ENCODE results near the gene TBC1D24.

The TBC1D24 gene

DNA sequence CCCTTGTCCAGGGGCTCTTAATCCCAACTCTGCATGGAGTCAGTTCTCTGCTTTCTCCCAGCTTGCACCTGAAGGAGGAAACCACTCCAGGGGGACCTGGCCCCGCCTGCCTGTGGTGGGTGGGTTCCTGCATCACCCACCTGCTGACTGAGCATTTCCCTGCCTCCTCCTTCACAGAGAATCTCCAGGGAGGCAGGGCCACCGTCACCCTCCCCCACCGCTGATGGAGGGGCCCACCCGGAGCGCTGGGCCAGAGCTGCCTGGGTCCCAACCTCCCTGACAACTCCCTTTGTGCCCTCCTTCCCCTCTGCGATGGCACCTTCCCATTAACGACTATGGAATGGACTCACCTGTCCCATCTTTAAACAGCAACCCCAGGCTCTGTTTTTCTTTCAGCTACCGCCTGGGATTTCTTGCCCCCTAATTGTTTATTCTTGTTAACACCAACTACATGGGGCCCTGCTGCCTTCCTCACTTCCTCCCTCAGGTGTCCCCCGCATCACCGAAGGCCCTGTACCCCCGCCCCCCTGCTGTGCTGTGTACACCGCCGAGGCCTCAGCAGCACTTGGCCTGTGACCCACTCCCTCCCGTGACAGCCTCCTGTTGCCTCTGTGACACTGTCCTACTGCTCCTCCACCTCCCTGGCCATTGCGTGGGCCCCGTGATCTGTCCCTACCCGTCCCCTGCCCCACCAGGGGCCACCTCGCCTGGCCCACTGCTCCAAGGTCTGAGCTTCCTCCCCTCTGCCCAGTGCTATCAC lies 15.9 kb upstream of the TBC1D24 start:
- no peaks in the 10 kb centered on the region for H3K27me3 ChIP-seq (ENCODE audit: control insufficient read depth in 1 of 2, insufficient read depth in 1 of 2, low read length in 2 of 2)
- peak overlapping the region; percentile 58 to 96 for H3K4me3 ChIP-seq (ENCODE audit: insufficient read depth in 1 of 2, low read depth in 1 of 2, low read length in 2 of 2)
- H3K18ac ChIP-seq (ENCODE audit: low read depth in 1 of 2, low read length in 2 of 2): peak overlapping the region; percentile 51 to 76
- H2AFZ ChIP-seq (ENCODE audit: low read depth, low read length): peak overlapping the region; percentile 80
- peak overlapping the region in 1 of 2 experiments; percentile 5 for H3K14ac ChIP-seq (ENCODE audit: low read length in 2 of 2)
- 27% methylated on average over 18 of the region's 18 CpGs for WGBS
- no peak for DNase-seq
- H3K23ac ChIP-seq (ENCODE audit: low read length in 2 of 2): peak overlapping the region in 1 of 2 experiments; percentile 57
- no peak overlapping the region for H2BK120ac ChIP-seq (ENCODE audit: low read depth, low read length)
- peaks cover 26% of the 10 kb centered on the region for H3K4me1 ChIP-seq (ENCODE audit: control insufficient read depth, insufficient read depth, low read depth, low read length)
- H2BK5ac ChIP-seq (ENCODE audit: low read depth, low read length, poor library complexity, severe bottlenecking): no peak overlapping the region
- peak overlapping the region; percentile 91 for H3K9ac ChIP-seq (ENCODE audit: low read length)
- H3K4ac ChIP-seq (ENCODE audit: low read depth in 1 of 2, low read length in 2 of 2): no peak overlapping the region
- H3K27ac ChIP-seq (ENCODE audit: low read length, poor library complexity, severe bottlenecking): no peak overlapping the region
- H2BK15ac ChIP-seq (ENCODE audit: low read depth, poor library complexity, severe bottlenecking): no peak overlapping the region
- no peak overlapping the region for H2BK12ac ChIP-seq (ENCODE audit: low read length in 2 of 2)
- no peaks in the 10 kb centered on the region for H3K9me3 ChIP-seq (ENCODE audit: control insufficient read depth, low read length)
- no peak overlapping the region for H2AK5ac ChIP-seq (ENCODE audit: low read length, severe bottlenecking)
- peak overlapping the region; percentile 57 for H4K91ac ChIP-seq (ENCODE audit: low read length)
- peaks cover 25% of the 10 kb centered on the region for H3K79me1 ChIP-seq (replicated peaks; ENCODE audit: low read length, poor library complexity, severe bottlenecking)
- H4K8ac ChIP-seq (ENCODE audit: low read length): peak overlapping the region; percentile 59
- peak overlapping the region; percentile 84 for H3K4me2 ChIP-seq (ENCODE audit: low read length, poor library complexity, severe bottlenecking)
- H3K36me3 ChIP-seq (ENCODE audit: control insufficient read depth in 1 of 2, insufficient read depth in 2 of 2, low read depth in 1 of 2, low read length in 2 of 2): peaks cover 25 to 34% of the 10 kb centered on the region in 2 experiments

DNA sequence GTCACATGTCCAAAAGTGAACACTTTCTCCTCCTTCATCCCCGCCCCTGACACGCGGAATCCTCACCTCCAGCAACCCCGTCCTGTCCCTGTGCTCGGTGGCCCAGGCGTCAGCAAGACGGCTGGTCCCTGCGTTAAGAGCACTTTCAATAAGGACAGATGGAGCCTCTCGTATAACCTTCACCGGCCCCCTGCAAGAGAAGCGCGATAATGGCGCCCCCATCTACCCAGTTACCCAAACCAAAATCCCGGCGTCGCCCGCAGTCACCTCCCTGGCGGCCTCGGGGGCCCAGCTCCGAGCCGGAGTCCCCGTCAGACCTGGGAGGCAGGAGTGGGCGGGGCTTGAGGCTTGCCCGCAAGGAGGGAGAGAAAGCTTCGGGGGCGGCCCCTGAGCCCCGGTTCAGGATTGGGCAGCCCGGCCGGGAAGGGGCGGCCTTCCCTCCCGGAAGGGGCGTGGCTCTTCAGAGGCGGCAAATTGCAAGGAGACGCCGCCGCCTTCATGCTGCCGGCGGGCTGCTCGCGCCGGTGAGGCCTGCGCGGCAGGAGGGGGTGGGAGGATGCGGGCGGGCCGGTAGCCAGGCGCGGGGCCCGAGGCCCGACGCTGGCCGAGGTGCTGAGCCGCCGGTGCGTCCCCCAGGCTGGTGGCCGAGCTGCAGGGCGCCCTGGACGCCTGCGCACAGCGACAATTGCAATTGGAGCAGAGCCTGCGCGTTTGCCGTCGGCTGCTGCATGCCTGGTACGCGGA lies 15.1 kb upstream of the TBC1D24 start, which contains the start of gene TEDC2:
Gene TEDC2 (plus strand): TSS at position 463 of the 744 bp plus-strand sequence. CDS start 36 bp downstream, at position 499.
- H3K18ac ChIP-seq (ENCODE audit: low read depth in 1 of 2, low read length in 2 of 2): peak within 1 kb of the TSS; percentile 51 to 76
- peak within 1 kb of the TSS; percentile 81 for H2AFZ ChIP-seq (ENCODE audit: low read depth, low read length)
- no peak within 1 kb of the TSS for H3K27ac ChIP-seq (ENCODE audit: low read length, poor library complexity, severe bottlenecking)
- H3K23ac ChIP-seq (ENCODE audit: low read length in 2 of 2): peak within 1 kb of the TSS in 1 of 2 experiments; percentile 57
- no peak within 1 kb of the TSS for H2BK120ac ChIP-seq (ENCODE audit: low read depth, low read length)
- H3K9ac ChIP-seq (ENCODE audit: low read length): peak within 1 kb of the TSS; percentile 91
- H2BK5ac ChIP-seq (ENCODE audit: low read depth, low read length, poor library complexity, severe bottlenecking): no peak within 1 kb of the TSS
- H2AK5ac ChIP-seq (ENCODE audit: low read length, severe bottlenecking): no peak within 1 kb of the TSS
- peak within 1 kb of the TSS; percentile 95 for H3K4me2 ChIP-seq (ENCODE audit: low read length, poor library complexity, severe bottlenecking)
- H2BK15ac ChIP-seq (ENCODE audit: low read depth, poor library complexity, severe bottlenecking): no peak within 1 kb of the TSS
- peak within 1 kb of the TSS; percentile 82 to 96 for H3K4me3 ChIP-seq (ENCODE audit: insufficient read depth in 1 of 2, low read depth in 1 of 2, low read length in 2 of 2)
- WGBS: under 1% methylated on average over 54 of the region's 66 CpGs
- H4K8ac ChIP-seq (ENCODE audit: low read length): peak within 1 kb of the TSS; percentile 59
- H3K27me3 ChIP-seq (ENCODE audit: control insufficient read depth in 1 of 2, insufficient read depth in 1 of 2, low read length in 2 of 2): no peaks in the 10 kb centered on the region
- peak within 1 kb of the TSS in 1 of 2 experiments; percentile 57 for H3K4ac ChIP-seq (ENCODE audit: low read depth in 1 of 2, low read length in 2 of 2)
- no peaks in the 10 kb centered on the region for H3K9me3 ChIP-seq (ENCODE audit: control insufficient read depth, low read length)
- peaks cover 26% of the 10 kb centered on the region for H3K4me1 ChIP-seq (ENCODE audit: control insufficient read depth, insufficient read depth, low read depth, low read length)
- no peak within 1 kb of the TSS for H2BK12ac ChIP-seq (ENCODE audit: low read length in 2 of 2)
- H3K14ac ChIP-seq (ENCODE audit: low read length in 2 of 2): peak within 1 kb of the TSS in 1 of 2 experiments; percentile 5
- DNase-seq: peak; percentile 94
- peaks cover 21% of the 10 kb centered on the region for H3K79me1 ChIP-seq (replicated peaks; ENCODE audit: low read length, poor library complexity, severe bottlenecking)
- H3K36me3 ChIP-seq (ENCODE audit: control insufficient read depth in 1 of 2, insufficient read depth in 2 of 2, low read depth in 1 of 2, low read length in 2 of 2): peaks cover 25 to 30% of the 10 kb centered on the region in 2 experiments
- H4K91ac ChIP-seq (ENCODE audit: low read length): peak within 1 kb of the TSS; percentile 57

DNA sequence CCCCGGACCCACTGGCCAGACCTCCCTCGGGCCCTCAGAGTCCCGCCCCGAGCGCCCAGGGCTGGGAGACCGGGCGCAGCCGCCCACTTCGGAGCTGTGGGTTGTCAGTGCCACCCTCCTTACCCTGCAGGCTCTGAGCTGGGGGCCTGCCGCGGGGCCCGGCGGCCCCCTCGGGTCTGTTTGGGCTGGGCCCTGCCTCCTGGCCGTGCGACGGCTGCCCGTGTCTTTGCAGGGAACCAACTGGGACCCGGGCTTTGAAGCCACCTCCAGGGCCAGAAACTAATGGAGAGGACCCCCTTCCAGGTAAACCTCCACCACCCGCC lies 14.6 kb upstream of the TBC1D24 start:
- H3K36me3 ChIP-seq (ENCODE audit: control insufficient read depth in 1 of 2, insufficient read depth in 2 of 2, low read depth in 1 of 2, low read length in 2 of 2): peaks cover 22 to 25% of the 10 kb centered on the region in 2 experiments
- no peak overlapping the region for H2AK5ac ChIP-seq (ENCODE audit: low read length, severe bottlenecking)
- WGBS: 5% methylated on average over 20 of the region's 20 CpGs
- no peaks in the 10 kb centered on the region for H3K9me3 ChIP-seq (ENCODE audit: control insufficient read depth, low read length)
- peak overlapping the region; percentile 67 for H3K9ac ChIP-seq (ENCODE audit: low read length)
- no peak overlapping the region for H2BK12ac ChIP-seq (ENCODE audit: low read length in 2 of 2)
- H3K18ac ChIP-seq (ENCODE audit: low read depth in 1 of 2, low read length in 2 of 2): no peak overlapping the region
- H2BK15ac ChIP-seq (ENCODE audit: low read depth, poor library complexity, severe bottlenecking): no peak overlapping the region
- H2AFZ ChIP-seq (ENCODE audit: low read depth, low read length): peak overlapping the region; percentile 81
- no peak for DNase-seq
- no peak overlapping the region for H3K23ac ChIP-seq (ENCODE audit: low read length in 2 of 2)
- H2BK120ac ChIP-seq (ENCODE audit: low read depth, low read length): no peak overlapping the region
- H3K4ac ChIP-seq (ENCODE audit: low read depth in 1 of 2, low read length in 2 of 2): no peak overlapping the region
- no peak overlapping the region for H3K27ac ChIP-seq (ENCODE audit: low read length, poor library complexity, severe bottlenecking)
- peaks cover 19% of the 10 kb centered on the region for H3K79me1 ChIP-seq (replicated peaks; ENCODE audit: low read length, poor library complexity, severe bottlenecking)
- H3K4me1 ChIP-seq (ENCODE audit: control insufficient read depth, insufficient read depth, low read depth, low read length): peaks cover 26% of the 10 kb centered on the region
- H3K4me2 ChIP-seq (ENCODE audit: low read length, poor library complexity, severe bottlenecking): peak overlapping the region; percentile 95
- H3K27me3 ChIP-seq (ENCODE audit: control insufficient read depth in 1 of 2, insufficient read depth in 1 of 2, low read length in 2 of 2): no peaks in the 10 kb centered on the region
- peak overlapping the region; percentile 82 to 96 for H3K4me3 ChIP-seq (ENCODE audit: insufficient read depth in 1 of 2, low read depth in 1 of 2, low read length in 2 of 2)
- H4K8ac ChIP-seq (ENCODE audit: low read length): peak overlapping the region; percentile 50
- H3K14ac ChIP-seq (ENCODE audit: low read length in 2 of 2): no peak overlapping the region
- H4K91ac ChIP-seq (ENCODE audit: low read length): no peak overlapping the region
- no peak overlapping the region for H2BK5ac ChIP-seq (ENCODE audit: low read depth, low read length, poor library complexity, severe bottlenecking)

DNA sequence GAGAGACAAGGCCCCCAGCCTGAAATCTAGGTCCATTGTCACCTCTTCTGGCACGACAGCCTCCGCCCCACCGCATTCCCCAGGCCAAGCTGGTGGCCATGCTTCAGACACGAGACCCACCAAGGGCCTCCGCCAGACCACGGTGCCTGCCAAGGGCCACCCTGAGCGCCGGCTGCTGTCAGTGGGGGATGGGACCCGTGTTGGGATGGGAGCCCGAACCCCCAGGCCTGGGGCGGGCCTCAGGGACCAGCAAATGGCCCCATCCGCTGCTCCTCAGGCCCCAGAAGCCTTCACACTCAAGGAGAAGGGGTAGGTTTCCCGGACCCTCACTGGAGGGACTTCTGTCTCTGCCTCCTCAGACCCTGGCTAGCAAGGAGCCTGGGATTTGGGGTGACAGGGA lies 14.0 kb upstream of the TBC1D24 start:
- Histone ChIP-seq H3K4ac (ENCODE audit: low read depth in 1 of 2, low read length in 2 of 2) (no peak overlapping the region), H2AFZ (ENCODE audit: low read depth, low read length) (no peak overlapping the region), H4K8ac (ENCODE audit: low read length) (peak overlapping the region; percentile 50), H2BK5ac (ENCODE audit: low read depth, low read length, poor library complexity, severe bottlenecking) (no peak overlapping the region), H3K79me1 (replicated peaks; ENCODE audit: low read length, poor library complexity, severe bottlenecking) (peaks cover 19% of the 10 kb centered on the region), H3K36me3 (ENCODE audit: control insufficient read depth in 1 of 2, insufficient read depth in 2 of 2, low read depth in 1 of 2, low read length in 2 of 2) (peaks cover 16 to 19% of the 10 kb centered on the region in 2 experiments), H2BK15ac (ENCODE audit: low read depth, poor library complexity, severe bottlenecking) (no peak overlapping the region), H3K9ac (ENCODE audit: low read length) (peak overlapping the region; percentile 67), H3K27ac (ENCODE audit: low read length, poor library complexity, severe bottlenecking) (no peak overlapping the region), H3K27me3 (ENCODE audit: control insufficient read depth in 1 of 2, insufficient read depth in 1 of 2, low read length in 2 of 2) (no peaks in the 10 kb centered on the region), H3K4me1 (ENCODE audit: control insufficient read depth, insufficient read depth, low read depth, low read length) (peaks cover 26% of the 10 kb centered on the region), H3K4me2 (ENCODE audit: low read length, poor library complexity, severe bottlenecking) (peak overlapping the region; percentile 95), H3K9me3 (ENCODE audit: control insufficient read depth, low read length) (no peaks in the 10 kb centered on the region), H2AK5ac (ENCODE audit: low read length, severe bottlenecking) (no peak overlapping the region), H4K91ac (ENCODE audit: low read length) (no peak overlapping the region), H2BK120ac (ENCODE audit: low read depth, low read length) (no peak overlapping the region), H2BK12ac (ENCODE audit: low read length in 2 of 2) (no peak overlapping the region), H3K18ac (ENCODE audit: low read depth in 1 of 2, low read length in 2 of 2) (no peak overlapping the region), H3K4me3 (ENCODE audit: insufficient read depth in 1 of 2, low read depth in 1 of 2, low read length in 2 of 2) (peak overlapping the region in 1 of 2 experiments; percentile 96), H3K14ac (ENCODE audit: low read length in 2 of 2) (no peak overlapping the region), H3K23ac (ENCODE audit: low read length in 2 of 2) (no peak overlapping the region)
- DNase-seq: no peak
- WGBS: 88% methylated on average over 13 of the region's 13 CpGs
